BE2C (cell line): ENCODE data around the gene CDC5L.

Source experiments
- DNase-seq: peaks from one replicate; pipeline ENCODE4 v3.0.0-alpha.2; 2020
- H3K27me3 ChIP-seq: fragments of 250-450 bp; sonication (Bioruptor Pico); 2 replicates; pipeline ENCODE4 v1.5.1; 2020; ENCODE audit warnings: mild to moderate bottlenecking
- H3K36me3 ChIP-seq: fragments of 250-450 bp; sonication (Bioruptor Pico); 2 replicates; pipeline ENCODE4 v1.5.1; 2020; ENCODE audit warnings: mild to moderate bottlenecking
- H3K4me1 ChIP-seq: fragments of 250-450 bp; sonication (Bioruptor Pico); 2 replicates; pipeline ENCODE4 v1.5.1; 2020
- H3K4me3 ChIP-seq: 2 replicates; pipeline ENCODE4 v1.5.1; 2011; ENCODE audit warnings: low read depth, low read length
- H3K9me3 ChIP-seq: fragments of 250-450 bp; sonication (Bioruptor Pico); 2 replicates; pipeline ENCODE4 v1.5.1; 2020
- CTCF ChIP-seq: IDR thresholded peaks from 2 replicates; pipeline ENCODE4 v1.5.1; 2012; ENCODE audit warnings: mild to moderate bottlenecking, low read depth, low read length

CDC5L gene

GRCh38 chr6:44496665-44497369 lies 109.3 kb downstream of the CDC5L start:
- no peak for TF ChIP-seq CTCF
- Histone ChIP-seq H3K36me3 (no peaks in the 10 kb centered on the region), H3K4me1 (no peaks in the 10 kb centered on the region), H3K4me3 (no peak overlapping the region), H3K27me3 (no peaks in the 10 kb centered on the region), H3K9me3 (no peaks in the 10 kb centered on the region)
- no peak for DNase-seq

- DNase-seq: no peak
- TF ChIP-seq CTCF: no peak
Measured at GRCh38 chr6:44497807-44498206, 110.3 kb downstream of the CDC5L start.

DNA sequence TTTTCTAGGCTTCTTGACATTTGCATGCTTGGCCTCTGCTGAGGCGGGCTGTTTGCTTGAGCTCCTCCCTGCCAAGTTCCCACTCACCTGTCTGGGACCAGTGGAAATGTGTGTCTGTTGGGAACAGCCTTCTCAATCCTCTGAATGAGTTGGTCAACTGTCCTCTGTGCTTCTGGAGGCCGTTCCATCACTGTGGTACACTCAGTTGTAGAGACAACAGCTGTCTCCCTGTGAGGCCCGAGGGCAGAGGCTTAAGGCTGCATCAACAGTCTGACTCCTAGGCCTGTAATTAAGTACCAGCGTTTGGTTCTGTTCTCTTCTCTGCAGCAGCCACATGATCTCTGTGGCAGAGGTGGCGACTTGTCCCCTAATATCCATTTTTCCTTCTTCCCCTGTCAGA lies 110.9 kb downstream of the CDC5L start:
- no peaks in the 10 kb centered on the region for H3K27me3 ChIP-seq
- no peaks in the 10 kb centered on the region for H3K9me3 ChIP-seq
- no peak overlapping the region for H3K4me3 ChIP-seq
- H3K36me3 ChIP-seq: no peaks in the 10 kb centered on the region
- no peak for DNase-seq
- H3K4me1 ChIP-seq: no peaks in the 10 kb centered on the region
- TF ChIP-seq CTCF: no peak

More at GRCh38 chr6:44497807-44498206, 110.3 kb downstream of the CDC5L start:
- Histone ChIP-seq H3K4me3 (no peak overlapping the region), H3K9me3 (no peaks in the 10 kb centered on the region), H3K27me3 (no peaks in the 10 kb centered on the region), H3K36me3 (no peaks in the 10 kb centered on the region), H3K4me1 (no peaks in the 10 kb centered on the region)

GRCh38 chr6:44499609-44500008 lies 112.1 kb downstream of the CDC5L start:
- Histone ChIP-seq H3K36me3 (no peaks in the 10 kb centered on the region), H3K4me1 (no peaks in the 10 kb centered on the region), H3K9me3 (no peaks in the 10 kb centered on the region), H3K27me3 (no peaks in the 10 kb centered on the region), H3K4me3 (no peak overlapping the region)
- DNase-seq: no peak
- no peak for TF ChIP-seq CTCF
